ENCODE results near the gene GLT1D1.

DNA sequence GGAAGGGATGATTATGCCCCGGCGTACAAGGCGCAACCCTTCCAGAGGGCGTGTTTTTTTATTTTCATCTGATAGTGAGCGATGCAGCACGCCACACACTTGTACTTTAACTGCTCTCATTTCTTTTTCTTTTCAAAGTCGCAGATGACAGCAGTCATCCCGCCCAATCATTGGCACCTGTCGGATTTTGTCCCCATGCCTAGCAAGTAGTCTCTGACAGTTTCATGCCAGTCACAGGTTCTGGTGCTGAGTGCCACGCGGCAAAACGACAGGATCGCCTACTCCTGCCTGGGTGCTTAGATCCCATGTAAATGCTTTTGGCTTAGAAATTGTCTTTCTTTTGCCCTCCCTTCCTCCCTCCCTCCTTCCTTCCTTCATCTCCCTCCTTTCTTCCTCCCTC is 117.7 kb downstream of the GLT1D1 start:
- TF ChIP-seq POLR2A (IDR thresholded peaks at IDR 0.05; ENCODE audit: low read length) (no peak), GATA1 (IDR thresholded peaks at IDR 0.05; ENCODE audit: low read depth, low read length) (no peak)

All from erythroblast (primary cell).